HepG2 (cell line): Measurements from ENCODE around the gene SLC25A20. TPM values are rescaled to one million over a fixed set of nuclear protein-coding genes. Genes with fewer than 3 reads are reported as not detected.
A peak's percentile ranks its signal among the peaks of the same experiment; 100 is the strongest.

Source experiments
- ATAC-seq: fragments of 200-7000 bp; cut with Tn5 transposase; 3 replicates; pipeline ENCODE4 v1.9.1; 2020; ENCODE audit warnings: mild to moderate bottlenecking, moderate library complexity
- BruUV-seq: library from RNA; stranded (reverse); fragments of 400-500 nt; replicated peaks from 2 replicates; lab custom pipeline; 2021; lab: Mats Ljungman, UMichigan
- CTCF ChIA-PET: fragments of 300-600 bp; formaldehyde crosslinking; extraction: SDS; loops from one replicate; lab custom pipeline; 2021; ENCODE audit warnings: low total read pairs, inconsistent platforms, low intra/inter-chr PET ratio; lab: Yijun Ruan, JAX
- POLR2A ChIA-PET: fragments of 350-600 bp; sonication (Branson Sonifier 250); formaldehyde crosslinking; loops from one replicate; lab custom pipeline; 2020; ENCODE audit warnings: antibody characterized with exemption, inconsistent platforms; lab: Yijun Ruan, JAX
- DNase-seq: peaks from one replicate; pipeline ENCODE4 v3.0.0-alpha.2; 2015; ENCODE audit warnings: low spot score
- FAIRE-seq: peaks from 3 replicates; lab custom pipeline; 2011; peaks lifted over from hg19 to GRCh38; lab: Jason Lieb, UNC
- H2AFZ ChIP-seq: one replicate; pipeline ENCODE4 v1.6.1; 2011; ENCODE audit warnings: low read length, inconsistent platforms
- H3K27ac ChIP-seq: fragments of 300-600 bp; 3 replicates; pipeline ENCODE4 v1.8.0; 2011; ENCODE audit warnings: mixed run types, mild to moderate bottlenecking, mixed read lengths, low read length, inconsistent platforms; ENCODE audit not compliant: insufficient read depth; ENCODE audit errors: extremely low read length
- H3K27me3 ChIP-seq, 2 experiments: fragments of 200-600 bp in 1 of 2; 2 replicates in 1 of 2; 3 replicates in 1 of 2; pipeline versions ENCODE4 v1.6.0 to v1.8.0; 2011; ENCODE audit warnings: low read length in 2 of 2, mild to moderate bottlenecking in 2 of 2, moderate library complexity in 2 of 2, inconsistent platforms in 1 of 2; ENCODE audit not compliant: insufficient read depth in 2 of 2, control insufficient read depth in 1 of 2
- H3K36me3 ChIP-seq, 2 experiments: fragments of 200-600 bp in 1 of 2; replicated peaks in 1 of 2; 2 replicates in 1 of 2; 3 replicates in 1 of 2; pipeline versions ENCODE4 v1.5.1 to v1.8.0; 2011; ENCODE audit warnings: low read length in 2 of 2, inconsistent platforms in 1 of 2; ENCODE audit not compliant: insufficient read depth in 2 of 2, control insufficient read depth in 1 of 2
- H3K4me1 ChIP-seq: 2 replicates; pipeline ENCODE4 v1.5.1; 2012; ENCODE audit warnings: low read length, inconsistent platforms; ENCODE audit not compliant: insufficient read depth
- H3K4me2 ChIP-seq: 2 replicates; pipeline ENCODE4 v1.6.0; 2011; ENCODE audit warnings: low read depth, low read length, inconsistent platforms
- H3K4me3 ChIP-seq, 3 experiments: fragments of 200-600 bp in 1 of 3; sonication (generic), shearing (Covaris generic) in 1 of 3; replicated peaks in 1 of 3; 2 replicates each; pipeline ENCODE4 v1.5.1; 2011 to 2016; ENCODE audit warnings: low read length in 3 of 3, inconsistent platforms in 2 of 3, low read depth in 2 of 3, mild to moderate bottlenecking in 2 of 3, control low read depth in 1 of 3, mixed read lengths in 1 of 3; ENCODE audit not compliant: insufficient read depth in 1 of 3
- H3K79me2 ChIP-seq: one replicate; pipeline ENCODE4 v1.6.1; 2011; ENCODE audit warnings: low read length, inconsistent platforms; ENCODE audit not compliant: insufficient read depth
- H3K9ac ChIP-seq: 2 replicates; pipeline ENCODE4 v1.6.0; 2011; ENCODE audit warnings: mild to moderate bottlenecking, low read depth, low read length, inconsistent platforms; ENCODE audit not compliant: insufficient read depth
- H3K9me3 ChIP-seq: 2 replicates; pipeline ENCODE4 v1.5.1; 2012; ENCODE audit warnings: mild to moderate bottlenecking, low read length
- H4K20me1 ChIP-seq: 2 replicates; pipeline ENCODE4 v1.6.0; 2011; ENCODE audit warnings: inconsistent platforms, mild to moderate bottlenecking, low read length, moderate library complexity; ENCODE audit not compliant: insufficient read depth
- FOXK2 ChIP-seq: fragments of 450-650 bp; IDR thresholded peaks from 2 replicates; pipeline ENCODE4 v1.6.1; 2016
- GABPA ChIP-seq, 2 experiments: IDR thresholded peaks; 2 replicates each; pipeline ENCODE4 v1.6.1; 2011 to 2016; ENCODE audit warnings: low read depth in 2 of 2, low read length in 1 of 2, missing biosample characterization in 1 of 2, missing genetic modification characterization in 1 of 2
- GATAD2A ChIP-seq: IDR thresholded peaks from 2 replicates; pipeline ENCODE4 v1.6.1; 2016
- HNF4G ChIP-seq, 2 experiments: sonication (generic) in 1 of 2; formaldehyde crosslinking in 1 of 2; IDR thresholded peaks; 2 replicates each; pipeline versions ENCODE4 v1.4.0 to v1.6.1; 2011 to 2020; ENCODE audit warnings: borderline replicate concordance in 2 of 2, low read depth in 2 of 2, mild to moderate bottlenecking in 2 of 2, low read length in 1 of 2, missing genetic modification reagents in 1 of 2, moderate library complexity in 1 of 2
- HOXA3 ChIP-seq: sonication (generic); formaldehyde crosslinking; IDR thresholded peaks from 2 replicates; pipeline ENCODE4 v1.5.0; 2020; ENCODE audit warnings: missing genetic modification reagents
- PATZ1 ChIP-seq: sonication (generic); formaldehyde crosslinking; IDR thresholded peaks from 2 replicates; pipeline ENCODE4 v1.4.0; 2020; ENCODE audit warnings: missing genetic modification reagents
- POLR2AphosphoS5 ChIP-seq: IDR thresholded peaks from 2 replicates; pipeline ENCODE4 v1.6.1; 2012; ENCODE audit warnings: low read depth, low read length
- SALL1 ChIP-seq: sonication (generic); formaldehyde crosslinking; IDR thresholded peaks from 2 replicates; pipeline ENCODE4 v1.8.0; 2022; ENCODE audit warnings: mild to moderate bottlenecking, missing genetic modification reagents
- SMYD3 ChIP-seq: sonication (generic); formaldehyde crosslinking; IDR thresholded peaks from 2 replicates; pipeline ENCODE4 v1.8.1; 2023; ENCODE audit warnings: mild to moderate bottlenecking, missing genetic modification reagents
- ZNF362 ChIP-seq: sonication (generic); formaldehyde crosslinking; IDR thresholded peaks from 2 replicates; pipeline ENCODE4 v1.4.0; 2020; ENCODE audit warnings: missing genetic modification reagents, mild to moderate bottlenecking, borderline replicate concordance
- ZNF574 ChIP-seq: sonication (generic); formaldehyde crosslinking; IDR thresholded peaks from 2 replicates; pipeline ENCODE4 v1.4.0; 2020; ENCODE audit warnings: missing genetic modification reagents
- WGBS: methylation state at CpG from one replicate; pipeline ENCODE4 v1.1.6; 2017; ENCODE audit warnings: low lambda C conversion rate; 5-methylcytosine and 5-hydroxymethylcytosine counted together
- in situ Hi-C: cut with HindIII; loops from 2 replicates; pipeline ENCODE4 v1.10.0; 2017; ENCODE audit warnings: low pct_unique_long_range_greater_than_20kb; ENCODE audit not compliant: extremely low pct_ligation_motif_present
- intact Hi-C: fragments of 100-400 bp; cut with micrococcal nuclease; formaldehyde crosslinking; loops from one replicate; pipeline ENCODE4 v1.10.0; 2022; ENCODE audit not compliant: unreplicated experiment
- polyA plus RNA-seq, 8 experiments: library from polyadenylated mRNA; depleted of rRNA in 3 of 8; stranded (reverse) in 7 of 8; unstranded in 1 of 8; fragments of >200 nt; fragmentation: Illumina TruSeq in 4 of 8; extraction: Trizol in 4 of 8; gene quantifications; 2 replicates each; pipeline versions ENCODE4 v1.2.1 to v1.2.3, GENCODE V29; 2011 to 2016; ENCODE audit warnings: low read depth in 4 of 8, missing spikeins in 1 of 8, mixed read lengths in 1 of 8; ENCODE audit not compliant: insufficient read depth in 1 of 8
- total RNA-seq, 5 experiments: library from RNA; depleted of rRNA; stranded (reverse); fragments of >200 nt; fragmentation: Illumina TruSeq; extraction: Trizol; gene quantifications; 2 replicates each; pipeline ENCODE4 v1.2.3, GENCODE V29; 2016; ENCODE audit warnings: low read depth in 1 of 5

Gene SLC25A20
- total and polyA plus RNA-seq, 2 of the 13 experiments (the other 11 are each of a cell fraction or from before 2014, with no cell fraction given): 21.1 to 26.6 TPM

GRCh38 chr3:48915296-48915695, 16.6 kb upstream of the SLC25A20 start:
- H3K4me1 ChIP-seq: peaks cover 12% of the 10 kb centered on the region
- peaks cover 15% of the 10 kb centered on the region for H3K79me2 ChIP-seq
- H3K27ac ChIP-seq: no peak overlapping the region
- no TSS peak for BruUV-seq
- WGBS: 43% methylated on average over 1 of the region's 1 CpG
- DNase-seq: peak; percentile 32
- H3K27me3 ChIP-seq: no peaks in the 10 kb centered on the region; a peak in 1 of 5 replicates
- ChIA-PET POLR2A (interaction anchor here (0.7 to 1.4 kb wide), 2 partner anchors 11 to 17 kb away, joined by 4 to 11 read pairs; partner anchors contain the start of gene SLC25A20), CTCF (no interaction called here)
- no peaks in the 10 kb centered on the region for H3K36me3 ChIP-seq
- H2AFZ ChIP-seq: no peak overlapping the region
- H3K9me3 ChIP-seq: no peaks in the 10 kb centered on the region
- H3K4me3 ChIP-seq: no peak overlapping the region
- H4K20me1 ChIP-seq: peaks cover 3% of the 10 kb centered on the region
- in situ Hi-C loops: no loop called here
- intact Hi-C loops: loop anchor here (5.0 kb wide), 2 partner anchors 68 to 168 kb away; partner anchors contain the start of gene PRKAR2A
- 0 out of 2 replicates have a peak overlapping the region, but pooled peaks have one; percentile 10 for H3K4me2 ChIP-seq
- no peak for FAIRE-seq
- H3K9ac ChIP-seq: no peak overlapping the region
- no peak for ATAC-seq
- TF ChIP-seq HOXA3 (no peak), ZNF362 (CRISPR knock-in tag) (peak; percentile 71), POLR2AphosphoS5 (no peak), HNF4G (IDR thresholded peaks at IDR 0.05; ENCODE audit: borderline replicate concordance, low read depth, low read length) (0 out of 2 replicates have a peak, but pooled peaks have one; percentile 24), HNF4G (CRISPR knock-in tag; IDR thresholded peaks at IDR 0.05; ENCODE audit: borderline replicate concordance, low read depth) (no peak), GATAD2A (CRISPR knock-in tag) (peak; percentile 30; the same call in 1 of the 2 replicates), FOXK2 (0 out of 2 replicates have a peak, but pooled peaks have one; percentile 24), SALL1 (CRISPR knock-in tag) (peak; percentile 33; the same call in 1 of the 2 replicates), PATZ1 (CRISPR knock-in tag) (peak; percentile 46; the same call in 1 of the 2 replicates), GABPA (IDR thresholded peaks at IDR 0.05; ENCODE audit: low read depth, low read length) (no peak), GABPA (CRISPR knock-in tag; IDR thresholded peaks at IDR 0.05; ENCODE audit: low read depth) (peak; percentile 33; the same call in 1 of the 2 replicates), ZNF574 (CRISPR knock-in tag) (no peak), SMYD3 (CRISPR knock-in tag) (no peak)
